Naive B cell (primary cell): ENCODE data around the gene LTB. TPM values are rescaled to one million over a fixed set of nuclear protein-coding genes. Genes with fewer than 3 reads are reported as not detected.

Experiments used
- ATAC-seq, 2 donors: fragments of 150-1000 bp; cut with Tn5 transposase; 2 replicates each; pipeline ENCODE4 v1.10.0; 2021; ENCODE audit warnings: low read depth in 2 of 2, mild to moderate bottlenecking in 2 of 2, moderate library complexity in 2 of 2
- DNase-seq: peaks from one replicate; pipeline ENCODE4 v3.0.0; 2022
- H3K27ac Mint-ChIP-seq, 6 donors: one replicate each; pipeline ENCODE4 v1.8.0; 2020 to 2022; ENCODE audit warnings: mild to moderate bottlenecking in 6 of 6, mixed read lengths in 6 of 6, moderate library complexity in 5 of 6, inconsistent platforms in 2 of 6
- H3K27me3 Mint-ChIP-seq, 3 donors: one replicate each; pipeline ENCODE4 v1.8.0; 2021 to 2022; ENCODE audit warnings: mixed read lengths in 3 of 3, mild to moderate bottlenecking in 1 of 3
- H3K36me3 Mint-ChIP-seq, 2 donors: one replicate each; pipeline ENCODE4 v1.8.0; 2020 to 2022; ENCODE audit warnings: mixed read lengths in 2 of 2, inconsistent platforms in 1 of 2, mild to moderate bottlenecking in 1 of 2
- H3K4me1 Mint-ChIP-seq, 3 donors: one replicate each; pipeline ENCODE4 v1.8.0; 2020 to 2022; ENCODE audit warnings: mixed read lengths in 3 of 3, inconsistent platforms in 1 of 3, mild to moderate bottlenecking in 1 of 3, moderate library complexity in 1 of 3
- H3K4me3 Mint-ChIP-seq, 8 donors: one replicate each; pipeline ENCODE4 v1.8.0; 2020 to 2022; ENCODE audit warnings: mild to moderate bottlenecking in 8 of 8, mixed read lengths in 8 of 8, moderate library complexity in 8 of 8, inconsistent platforms in 2 of 8
- H3K9me3 Mint-ChIP-seq, 7 donors: one replicate each; pipeline ENCODE4 v1.8.0; 2020 to 2022; ENCODE audit warnings: mixed read lengths in 7 of 7, mild to moderate bottlenecking in 5 of 7, inconsistent platforms in 2 of 7, moderate library complexity in 1 of 7
- polyA plus RNA-seq, 6 donors: library from polyadenylated mRNA; unstranded; fragments of 300-500 nt; fragmentation: Illumina TruSeq; gene quantifications; one replicate each; pipeline ENCODE4 v1.2.3, GENCODE V29; 2021; ENCODE audit warnings: low read depth in 6 of 6

LTB gene
- polyA plus RNA-seq, 6 donors from 2014 or later: 1,940 to 3,141 (median 2,206) TPM

GRCh38 chr6:31588871-31589650 lies 6.8 kb upstream of the LTB start:
- Mint-ChIP-seq H3K27me3 (no peaks in the 10 kb centered on the region), H3K4me1 (peaks cover 63 to 98% (median 73%) of the 10 kb centered on the region in 3 donors), H3K27ac (peak overlapping the region in 4 of 6 donors; percentile 57 to 96 (median 85)), H3K4me3 (peak overlapping the region in 7 of 8 donors; percentile 7 to 81 (median 68)), H3K9me3 (no peaks in the 10 kb centered on the region), H3K36me3 (peaks cover 5 to 8% of the 10 kb centered on the region in 2 donors)
- ATAC-seq: no peak
- no peak for DNase-seq

GRCh38 chr6:31587791-31588777 lies 5.9 kb upstream of the LTB start:
- Mint-ChIP-seq H3K9me3 (no peaks in the 10 kb centered on the region), H3K36me3 (peaks cover 5 to 8% of the 10 kb centered on the region in 2 donors), H3K4me3 (peak overlapping the region; percentile 68 to 99 (median 90)), H3K4me1 (peaks cover 62 to 98% (median 66%) of the 10 kb centered on the region in 3 donors), H3K27me3 (no peaks in the 10 kb centered on the region), H3K27ac (peak overlapping the region; percentile 72 to 97 (median 95))
- DNase-seq: peak; percentile 33
- no peak for ATAC-seq

GRCh38 chr6:31586599-31587281 lies 4.5 kb upstream of the LTB start:
- ATAC-seq (peak; percentile 80 to 81), DNase-seq (peak; percentile 82)
- H3K27me3 Mint-ChIP-seq: no peaks in the 10 kb centered on the region
- peaks cover 5 to 13% of the 10 kb centered on the region in 2 donors for H3K36me3 Mint-ChIP-seq
- peak overlapping the region; percentile 68 to 100 (median 91) for H3K4me3 Mint-ChIP-seq
- H3K4me1 Mint-ChIP-seq: peaks cover 62 to 96% (median 63%) of the 10 kb centered on the region in 3 donors
- no peaks in the 10 kb centered on the region for H3K9me3 Mint-ChIP-seq
- H3K27ac Mint-ChIP-seq: peak overlapping the region; percentile 91 to 99 (median 97)

GRCh38 chr6:31586008-31586407 lies 3.8 kb upstream of the LTB start, which contains the start of gene LST1:
Gene LST1 (plus strand): TSS chr6:31586277. CDS start chr6:31587300, 1,023 bp downstream.
- DNase-seq (no peak), ATAC-seq (no peak)
- peak within 1 kb of the TSS; percentile 68 to 100 (median 91) for H3K4me3 Mint-ChIP-seq
- peaks cover 65 to 89% (median 71%) of the 10 kb centered on the region in 3 donors for H3K4me1 Mint-ChIP-seq
- peak within 1 kb of the TSS; percentile 94 to 99 (median 97) for H3K27ac Mint-ChIP-seq
- H3K36me3 Mint-ChIP-seq: peaks cover 10 to 20% of the 10 kb centered on the region in 2 donors
- no peaks in the 10 kb centered on the region for H3K27me3 Mint-ChIP-seq
- no peaks in the 10 kb centered on the region for H3K9me3 Mint-ChIP-seq

GRCh38 chr6:31585491-31585890 lies 3.3 kb upstream of the LTB start:
- ATAC-seq (no peak), DNase-seq (peak; percentile 16)
- Mint-ChIP-seq H3K4me1 (peaks cover 67 to 84% (median 71%) of the 10 kb centered on the region in 3 donors), H3K4me3 (peak overlapping the region; percentile 68 to 100 (median 90)), H3K27me3 (no peaks in the 10 kb centered on the region), H3K9me3 (no peaks in the 10 kb centered on the region), H3K27ac (peak overlapping the region; percentile 94 to 99 (median 97)), H3K36me3 (peaks cover 11 to 25% of the 10 kb centered on the region in 2 donors)

DNA sequence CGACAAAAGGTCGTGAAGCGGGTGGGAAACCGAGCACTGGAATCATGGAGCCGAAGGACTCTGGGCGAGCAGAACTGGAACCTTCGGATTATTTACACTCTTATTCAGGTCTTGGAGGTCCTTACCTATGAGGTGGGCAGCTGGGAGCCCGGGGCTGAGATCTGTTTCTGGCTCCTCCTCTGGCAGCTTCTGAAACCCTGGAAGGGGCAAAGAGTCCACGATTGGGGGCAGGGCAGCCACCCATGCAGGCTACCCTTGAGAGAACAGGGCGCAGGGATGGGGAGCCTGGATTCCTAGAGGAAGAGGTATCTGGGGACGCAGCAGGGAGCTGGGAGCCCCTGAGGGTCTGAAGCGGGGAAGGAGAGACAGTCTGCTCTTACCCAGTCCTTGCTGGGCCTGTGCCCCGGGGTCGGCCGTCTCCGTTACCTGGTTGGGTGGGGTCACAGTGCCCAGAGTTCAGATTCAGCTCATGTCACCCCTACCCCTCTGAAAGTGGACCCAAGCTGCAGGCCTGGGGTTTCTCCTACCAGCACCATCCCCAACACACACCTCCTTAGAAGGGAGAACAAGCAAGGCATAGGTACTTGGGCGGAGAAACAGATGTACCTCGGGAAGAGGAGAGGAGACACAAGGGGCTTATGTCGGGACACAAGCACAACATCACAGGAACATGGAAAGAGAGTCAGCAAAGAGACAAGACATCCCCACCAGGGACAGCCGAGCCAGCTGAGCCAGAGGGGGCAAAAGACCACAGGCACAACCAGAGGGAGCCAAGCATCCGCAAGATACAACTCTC lies 592 bp downstream of the LTB start:
- no peak for ATAC-seq

DNA sequence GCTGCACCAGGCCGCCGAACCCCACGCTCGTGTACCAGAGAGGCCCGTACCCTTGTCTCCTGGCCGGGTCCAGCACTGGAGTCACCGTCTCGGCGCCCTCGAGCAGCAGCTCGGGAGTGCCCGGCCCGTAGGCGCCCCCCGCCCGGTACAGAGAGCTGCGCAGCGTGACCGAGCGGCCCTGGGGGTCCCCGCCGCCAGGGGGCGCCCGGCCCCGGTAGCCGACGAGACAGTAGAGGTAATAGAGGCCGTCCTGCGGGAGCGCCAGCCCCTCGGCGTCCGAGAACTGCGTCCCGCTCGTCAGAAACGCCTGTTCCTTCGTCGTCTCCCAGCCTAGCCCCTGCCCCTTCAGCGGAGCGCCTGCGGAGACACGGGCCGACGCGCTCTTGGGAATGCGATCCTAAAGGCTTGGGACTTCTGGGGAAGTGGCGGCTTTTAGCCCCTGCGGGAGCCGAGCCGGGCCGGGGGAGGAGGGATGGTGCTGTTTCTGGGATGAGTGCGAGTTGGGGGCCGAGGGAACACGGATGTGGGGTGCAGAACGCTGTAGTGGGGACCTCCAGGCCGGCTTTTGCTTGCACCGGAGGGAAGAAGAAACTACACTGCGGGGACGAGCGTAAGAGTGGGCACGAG lies 1.3 kb downstream of the LTB start:
- H3K9me3 Mint-ChIP-seq: no peaks in the 10 kb centered on the region
- H3K36me3 Mint-ChIP-seq: peaks cover 6 to 26% of the 10 kb centered on the region in 2 donors
- no peaks in the 10 kb centered on the region for H3K27me3 Mint-ChIP-seq
- DNase-seq (peak; percentile 86), ATAC-seq (peak; percentile 75)
- H3K27ac Mint-ChIP-seq: peak overlapping the region; percentile 96 to 99 (median 98)
- H3K4me3 Mint-ChIP-seq: peak overlapping the region; percentile 94 to 100 (median 99)
- peaks cover 71 to 84% (median 74%) of the 10 kb centered on the region in 3 donors for H3K4me1 Mint-ChIP-seq

More for the DNA sequence above, 592 bp downstream of the LTB start:
- Mint-ChIP-seq H3K9me3 (no peaks in the 10 kb centered on the region), H3K27me3 (no peaks in the 10 kb centered on the region), H3K36me3 (peaks cover 6 to 26% of the 10 kb centered on the region in 2 donors), H3K27ac (peak overlapping the region; percentile 96 to 99 (median 98)), H3K4me1 (peaks cover 71 to 84% (median 74%) of the 10 kb centered on the region in 3 donors), H3K4me3 (peak overlapping the region; percentile 94 to 100 (median 99))
- no peak for DNase-seq

GRCh38 chr6:31580438-31580740 lies 1.8 kb downstream of the LTB start:
- no peaks in the 10 kb centered on the region for H3K9me3 Mint-ChIP-seq
- H3K36me3 Mint-ChIP-seq: peaks cover 6 to 26% of the 10 kb centered on the region in 2 donors
- H3K27ac Mint-ChIP-seq: peak overlapping the region; percentile 71 to 99 (median 94)
- peak overlapping the region; percentile 94 to 100 (median 99) for H3K4me3 Mint-ChIP-seq
- ATAC-seq: no peak
- DNase-seq: no peak
- H3K4me1 Mint-ChIP-seq: peaks cover 71 to 84% (median 74%) of the 10 kb centered on the region in 3 donors
- H3K27me3 Mint-ChIP-seq: no peaks in the 10 kb centered on the region

- H3K27me3 Mint-ChIP-seq: no peaks in the 10 kb centered on the region
- ATAC-seq (no peak), DNase-seq (no peak)
- H3K9me3 Mint-ChIP-seq: no peaks in the 10 kb centered on the region
- H3K27ac Mint-ChIP-seq: peak overlapping the region; percentile 81 to 99 (median 94)
- peaks cover 72 to 84% (median 77%) of the 10 kb centered on the region in 3 donors for H3K4me1 Mint-ChIP-seq
- peak overlapping the region; percentile 94 to 100 (median 99) for H3K4me3 Mint-ChIP-seq
- H3K36me3 Mint-ChIP-seq: peaks cover 6 to 26% of the 10 kb centered on the region in 2 donors
Observed at GRCh38 chr6:31579546-31580437, 2.4 kb downstream of the LTB start.

DNA sequence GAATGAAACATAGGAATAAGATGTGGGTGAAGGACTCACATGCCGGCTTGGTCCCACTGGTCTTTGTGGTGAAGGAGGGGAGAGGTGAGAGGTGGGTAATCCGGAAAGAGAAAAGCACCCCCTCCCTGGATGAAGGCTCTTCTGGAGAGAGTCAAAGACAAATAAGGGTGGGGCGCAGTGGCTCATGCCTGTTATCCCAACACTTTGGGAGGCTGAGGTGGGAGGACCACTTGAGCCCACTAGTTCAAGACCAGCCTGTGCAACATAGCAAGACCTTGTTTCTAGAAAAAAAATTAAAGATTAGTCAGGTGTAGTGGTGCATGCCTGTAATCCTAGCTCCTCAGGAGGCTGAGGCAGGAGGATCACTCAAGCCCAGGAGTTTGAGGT lies 3.1 kb downstream of the LTB start:
- DNase-seq (no peak), ATAC-seq (no peak)
- Mint-ChIP-seq H3K4me1 (peaks cover 75 to 84% (median 84%) of the 10 kb centered on the region in 3 donors), H3K27ac (peak overlapping the region; percentile 87 to 96 (median 90)), H3K27me3 (no peaks in the 10 kb centered on the region), H3K36me3 (peaks cover 6 to 26% of the 10 kb centered on the region in 2 donors), H3K9me3 (no peaks in the 10 kb centered on the region), H3K4me3 (peak overlapping the region; percentile 75 to 100 (median 99))
